Effector memory CD8-positive, alpha-beta T cell (primary cell): Measurements from ENCODE around the gene TPRKB.
"Not testable (repeated sequence)": the region's sequence is repeated elsewhere in the genome, so short reads cannot be mapped to it uniquely, and the experiment has no call there.

Source experiments
- ATAC-seq: fragments of 150-1000 bp; cut with Tn5 transposase; replicated peaks from 2 replicates; pipeline ENCODE4 v1.10.0; 2021; ENCODE audit warnings: mild to moderate bottlenecking, moderate library complexity
- DNase-seq, 3 experiments: peaks; one replicate each; pipeline ENCODE4 v3.0.0; 2021
- H3K27ac Mint-ChIP-seq, 2 donors: one replicate each; pipeline ENCODE4 v1.8.0; 2022; ENCODE audit warnings: mild to moderate bottlenecking in 2 of 2, mixed read lengths in 2 of 2, moderate library complexity in 2 of 2
- H3K27me3 Mint-ChIP-seq, 2 donors: one replicate each; pipeline ENCODE4 v1.8.0; 2022; ENCODE audit warnings: mixed read lengths in 2 of 2
- H3K36me3 Mint-ChIP-seq: one replicate; pipeline ENCODE4 v1.8.0; 2022; ENCODE audit warnings: mild to moderate bottlenecking, moderate library complexity, mixed read lengths; ENCODE audit not compliant: insufficient read depth
- H3K4me1 Mint-ChIP-seq, 2 donors: one replicate each; pipeline ENCODE4 v1.8.0; 2022; ENCODE audit warnings: low read depth in 2 of 2, mixed read lengths in 2 of 2
- H3K4me3 Mint-ChIP-seq, 2 donors: one replicate each; pipeline ENCODE4 v1.8.0; 2022; ENCODE audit warnings: mild to moderate bottlenecking in 2 of 2, mixed read lengths in 2 of 2, moderate library complexity in 2 of 2
- H3K9me3 Mint-ChIP-seq, 2 donors: one replicate each; pipeline ENCODE4 v1.8.0; 2022; ENCODE audit warnings: mixed read lengths in 2 of 2

Gene TPRKB

GRCh38 chr2:73726657-73727056, 10.5 kb downstream of the TPRKB start:
- not testable (repeated sequence) for H3K4me1 Mint-ChIP-seq, ATAC-seq

GRCh38 chr2:73718851-73719621, 18.1 kb downstream of the TPRKB start:
- H3K4me3 Mint-ChIP-seq: no peak overlapping the region
- peaks cover 2% of the 10 kb centered on the region for H3K36me3 Mint-ChIP-seq
- peaks cover 29 to 30% of the 10 kb centered on the region in 2 donors for H3K27me3 Mint-ChIP-seq
- H3K27ac Mint-ChIP-seq: no peak overlapping the region
- ATAC-seq (no peak), DNase-seq (no peak)
- H3K9me3 Mint-ChIP-seq: no peaks in the 10 kb centered on the region
- H3K4me1 Mint-ChIP-seq: no peaks in the 10 kb centered on the region

More at GRCh38 chr2:73726657-73727056, 10.5 kb downstream of the TPRKB start:
- H3K27me3 Mint-ChIP-seq, H3K27ac Mint-ChIP-seq, H3K9me3 Mint-ChIP-seq, H3K4me3 Mint-ChIP-seq, DNase-seq: not testable (repeated sequence)
- peaks cover 28% of the 10 kb centered on the region for H3K36me3 Mint-ChIP-seq

- Mint-ChIP-seq H3K36me3 (peaks cover 2% of the 10 kb centered on the region), H3K4me1 (no peaks in the 10 kb centered on the region), H3K4me3 (no peak overlapping the region), H3K27ac (no peak overlapping the region), H3K9me3 (peaks cover 0 to 3% of the 10 kb centered on the region in 2 donors), H3K27me3 (peaks cover 30 to 35% of the 10 kb centered on the region in 2 donors)
- DNase-seq: no peak
- no peak for ATAC-seq
Observed at GRCh38 chr2:73718421-73718820, 18.7 kb downstream of the TPRKB start.

- not testable (repeated sequence) for H3K27ac Mint-ChIP-seq, DNase-seq, H3K4me1 Mint-ChIP-seq, ATAC-seq, H3K36me3 Mint-ChIP-seq, H3K4me3 Mint-ChIP-seq, H3K9me3 Mint-ChIP-seq
- H3K27me3 Mint-ChIP-seq: peaks cover 30 to 36% of the 10 kb centered on the region in 2 donors
Observed at GRCh38 chr2:73717695-73718094, 19.4 kb downstream of the TPRKB start.

- H3K4me3 Mint-ChIP-seq: no peak overlapping the region
Observed at GRCh38 chr2:73717251-73717606, 19.9 kb downstream of the TPRKB start.

GRCh38 chr2:73716543-73717250, 20.4 kb downstream of the TPRKB start:
- H3K36me3 Mint-ChIP-seq: peaks cover 2% of the 10 kb centered on the region
- no peak overlapping the region for H3K4me3 Mint-ChIP-seq
- ATAC-seq (no peak), DNase-seq (no peak)
- no peak overlapping the region for H3K27ac Mint-ChIP-seq
- H3K9me3 Mint-ChIP-seq: peaks cover 0 to 3% of the 10 kb centered on the region in 2 donors
- peaks cover 34 to 36% of the 10 kb centered on the region in 2 donors for H3K27me3 Mint-ChIP-seq
- no peaks in the 10 kb centered on the region for H3K4me1 Mint-ChIP-seq

More at GRCh38 chr2:73717251-73717606, 19.9 kb downstream of the TPRKB start:
- Mint-ChIP-seq H3K27me3 (peaks cover 30 to 36% of the 10 kb centered on the region in 2 donors), H3K4me1 (no peaks in the 10 kb centered on the region), H3K36me3 (peaks cover 2% of the 10 kb centered on the region), H3K27ac (no peak overlapping the region), H3K9me3 (peaks cover 0 to 3% of the 10 kb centered on the region in 2 donors)
- DNase-seq: no peak
- no peak for ATAC-seq

- DNase-seq (no peak), ATAC-seq (no peak)
- Mint-ChIP-seq H3K36me3 (no peaks in the 10 kb centered on the region), H3K27me3 (peaks cover 58 to 60% of the 10 kb centered on the region in 2 donors), H3K9me3 (peaks cover 0 to 3% of the 10 kb centered on the region in 2 donors), H3K4me1 (no peaks in the 10 kb centered on the region), H3K27ac (no peak overlapping the region), H3K4me3 (no peak overlapping the region)
Observed at GRCh38 chr2:73714091-73714490, 23.1 kb downstream of the TPRKB start.

GRCh38 chr2:73708527-73708926, 28.6 kb downstream of the TPRKB start:
- H3K27me3 Mint-ChIP-seq: peaks cover 57 to 75% of the 10 kb centered on the region in 2 donors
- no peak overlapping the region for H3K4me3 Mint-ChIP-seq

GRCh38 chr2:73707636-73708035, 29.5 kb downstream of the TPRKB start:
- H3K9me3 Mint-ChIP-seq: no peaks in the 10 kb centered on the region
- no peaks in the 10 kb centered on the region for H3K4me1 Mint-ChIP-seq
- H3K36me3 Mint-ChIP-seq: no peaks in the 10 kb centered on the region
- ATAC-seq (no peak), DNase-seq (no peak)
- H3K27me3 Mint-ChIP-seq: peaks cover 62 to 83% of the 10 kb centered on the region in 2 donors
- H3K27ac Mint-ChIP-seq: no peak overlapping the region
- no peak overlapping the region for H3K4me3 Mint-ChIP-seq

More at GRCh38 chr2:73708527-73708926, 28.6 kb downstream of the TPRKB start:
- Mint-ChIP-seq H3K4me1 (no peaks in the 10 kb centered on the region), H3K9me3 (peaks cover 0 to under 1% of the 10 kb centered on the region in 2 donors), H3K36me3 (no peaks in the 10 kb centered on the region), H3K27ac (no peak overlapping the region)
- no peak for ATAC-seq
- no peak for DNase-seq

GRCh38 chr2:73707058-73707457, 30.1 kb downstream of the TPRKB start:
- no peaks in the 10 kb centered on the region for H3K36me3 Mint-ChIP-seq
- no peaks in the 10 kb centered on the region for H3K9me3 Mint-ChIP-seq
- peaks cover 68 to 89% of the 10 kb centered on the region in 2 donors for H3K27me3 Mint-ChIP-seq
- ATAC-seq (no peak), DNase-seq (no peak)
- H3K27ac Mint-ChIP-seq: no peak overlapping the region
- H3K4me1 Mint-ChIP-seq: no peaks in the 10 kb centered on the region
- no peak overlapping the region for H3K4me3 Mint-ChIP-seq

- DNase-seq (no peak), ATAC-seq (no peak)
- peaks cover 0 to 2% of the 10 kb centered on the region in 2 donors for H3K4me1 Mint-ChIP-seq
- no peaks in the 10 kb centered on the region for H3K9me3 Mint-ChIP-seq
- no peaks in the 10 kb centered on the region for H3K36me3 Mint-ChIP-seq
- H3K27ac Mint-ChIP-seq: no peak overlapping the region
- peaks cover 71 to 89% of the 10 kb centered on the region in 2 donors for H3K27me3 Mint-ChIP-seq
- H3K4me3 Mint-ChIP-seq: no peak overlapping the region
Observed at GRCh38 chr2:73705091-73705490, 32.1 kb downstream of the TPRKB start.

GRCh38 chr2:73704285-73704684, 32.9 kb downstream of the TPRKB start:
- Mint-ChIP-seq H3K9me3 (no peaks in the 10 kb centered on the region), H3K27ac (no peak overlapping the region), H3K4me1 (peaks cover 0 to 2% of the 10 kb centered on the region in 2 donors), H3K4me3 (no peak overlapping the region), H3K27me3 (peaks cover 65 to 81% of the 10 kb centered on the region in 2 donors), H3K36me3 (no peaks in the 10 kb centered on the region)
- ATAC-seq (no peak), DNase-seq (no peak)

GRCh38 chr2:73703675-73704074, 33.5 kb downstream of the TPRKB start:
- Mint-ChIP-seq H3K9me3 (no peaks in the 10 kb centered on the region), H3K4me1 (peaks cover 0 to 2% of the 10 kb centered on the region in 2 donors), H3K36me3 (no peaks in the 10 kb centered on the region), H3K27ac (no peak overlapping the region), H3K27me3 (peaks cover 63 to 75% of the 10 kb centered on the region in 2 donors), H3K4me3 (no peak overlapping the region)
- DNase-seq (no peak), ATAC-seq (no peak)
